ENCODE measurements around the gene ARHGAP23.
"Not testable (repeated sequence)": the region's sequence is repeated elsewhere in the genome, so short reads cannot be mapped to it uniquely, and the experiment has no call there.

The ARHGAP23 gene

GRCh38 chr17:38485146-38485468 lies 56.8 kb downstream of the ARHGAP23 start:
- DNase-seq = peak in 1 of 51 donors; percentile 66

- peak in 8 of 51 donors; percentile 15 to 54 (median 30) for DNase-seq
Measured at GRCh38 chr17:38485681-38486298, 57.5 kb downstream of the ARHGAP23 start.

- DNase-seq = not testable (repeated sequence)
Measured at GRCh38 chr17:38489774-38490173, 61.5 kb downstream of the ARHGAP23 start.

- DNase-seq = not testable (repeated sequence)
Measured at GRCh38 chr17:38491346-38492066, 63.2 kb downstream of the ARHGAP23 start.

GRCh38 chr17:38492067-38493040 lies 64.1 kb downstream of the ARHGAP23 start:
- DNase-seq = peak in 49 of 51 donors; percentile 11 to 92 (median 74)

GRCh38 chr17:38494152-38494551 lies 65.9 kb downstream of the ARHGAP23 start:
- not testable (repeated sequence) for DNase-seq

GRCh38 chr17:38497656-38498055 lies 69.4 kb downstream of the ARHGAP23 start:
- not testable (repeated sequence) for DNase-seq

- no peak for DNase-seq
Measured at GRCh38 chr17:38498353-38498752, 70.1 kb downstream of the ARHGAP23 start.

GRCh38 chr17:38499230-38499629 lies 71.0 kb downstream of the ARHGAP23 start:
- not testable (repeated sequence) for DNase-seq

GRCh38 chr17:38501718-38502117 lies 73.5 kb downstream of the ARHGAP23 start:
- DNase-seq = not testable (repeated sequence)

GRCh38 chr17:38503286-38503913 lies 75.1 kb downstream of the ARHGAP23 start:
- DNase-seq = not testable (repeated sequence)

GRCh38 chr17:38504216-38504615 lies 76.0 kb downstream of the ARHGAP23 start:
- DNase-seq = no peak

- DNase-seq = no peak
Measured at GRCh38 chr17:38507436-38507835, 79.2 kb downstream of the ARHGAP23 start.

GRCh38 chr17:38507921-38508569 lies 79.8 kb downstream of the ARHGAP23 start:
- DNase-seq = no peak

GRCh38 chr17:38508570-38508950 lies 80.3 kb downstream of the ARHGAP23 start:
- DNase-seq = no peak

- DNase-seq = peak in 45 of 51 donors; percentile 22 to 82 (median 56)
Measured at GRCh38 chr17:38508954-38509771, 80.9 kb downstream of the ARHGAP23 start.

GRCh38 chr17:38509772-38510420 lies 81.6 kb downstream of the ARHGAP23 start:
- DNase-seq = peak in 5 of 51 donors; percentile 30 to 63 (median 56)

- peak in 5 of 51 donors; percentile 30 to 61 (median 44) for DNase-seq
Measured at GRCh38 chr17:38510421-38511149, 82.3 kb downstream of the ARHGAP23 start.

Data from hypothalamus (tissue), 51 donors.